OCI-LY7 (cell line): ENCODE measurements around the gene EYS. TPM values are rescaled to one million over a fixed set of nuclear protein-coding genes. Genes with fewer than 3 reads are reported as not detected.
"Not testable (repeated sequence)": the region's sequence is repeated elsewhere in the genome, so short reads cannot be mapped to it uniquely, and the experiment has no call there.

ENCODE experiments used
- BruUV-seq: library from RNA; stranded (reverse); fragments of 400-500 nt; replicated peaks from 2 replicates; lab custom pipeline; 2021; lab: Mats Ljungman, UMichigan
- CTCF ChIA-PET: fragments of 300-600 bp; sonication (Branson Sonifier 250); formaldehyde crosslinking; loops from one replicate; lab custom pipeline; 2022; ENCODE audit warnings: antibody characterized with exemption; ENCODE audit not compliant: unreplicated experiment; lab: Charles Lee
- POLR2A ChIA-PET: fragments of 300-600 bp; sonication (Branson Sonifier 250); formaldehyde crosslinking; loops from one replicate; lab custom pipeline; 2022; ENCODE audit warnings: antibody characterized with exemption; lab: Charles Lee
- DNase-seq: peaks from one replicate; pipeline ENCODE4 v3.0.0-alpha.2; 2015; ENCODE audit warnings: low spot score
- H2AFZ ChIP-seq: fragments of 200-600 bp; sonication (generic), shearing (Covaris generic); 2 replicates; pipeline ENCODE4 v1.6.1; 2014; ENCODE audit warnings: mild to moderate bottlenecking, antibody characterized with exemption, low read length, moderate library complexity
- H3K27ac ChIP-seq: fragments of 200-600 bp; sonication (generic); 2 replicates; pipeline ENCODE4 v1.5.1; 2014; ENCODE audit warnings: mixed run types, low read depth, mild to moderate bottlenecking, moderate library complexity, low read length, inconsistent platforms; ENCODE audit not compliant: poor library complexity, severe bottlenecking
- H3K36me3 ChIP-seq: fragments of 200-600 bp; sonication (generic); 2 replicates; pipeline ENCODE4 v1.6.1; 2014; ENCODE audit warnings: mild to moderate bottlenecking, antibody characterized with exemption, low read length, moderate library complexity, mixed read lengths; ENCODE audit not compliant: insufficient read depth
- H3K4me1 ChIP-seq: fragments of 200-600 bp; sonication (generic); 2 replicates; pipeline ENCODE4 v1.5.1; 2014; ENCODE audit warnings: mild to moderate bottlenecking, low read length; ENCODE audit not compliant: insufficient read depth, poor library complexity, severe bottlenecking
- H3K4me2 ChIP-seq: fragments of 200-600 bp; sonication (generic); 2 replicates; pipeline ENCODE4 v1.6.1; 2014; ENCODE audit warnings: mild to moderate bottlenecking, low read length
- H3K4me3 ChIP-seq: fragments of 200-600 bp; sonication (generic); 2 replicates; pipeline ENCODE4 v1.5.1; 2014; ENCODE audit warnings: mild to moderate bottlenecking, low read depth, low read length; ENCODE audit not compliant: poor library complexity, severe bottlenecking
- H3K79me2 ChIP-seq: fragments of 200-600 bp; sonication (generic); 2 replicates; pipeline ENCODE4 v1.6.1; 2016; ENCODE audit warnings: low read depth, mild to moderate bottlenecking, low read length, moderate library complexity, mixed read lengths; ENCODE audit not compliant: insufficient read depth
- H3K9me2 ChIP-seq: fragments of 200-600 bp; sonication (generic); 2 replicates; pipeline ENCODE4 v1.6.1; 2016; ENCODE audit warnings: mild to moderate bottlenecking, low read length, mixed read lengths; ENCODE audit not compliant: insufficient read depth
- H3K9me3 ChIP-seq: fragments of 200-600 bp; sonication (generic); 2 replicates; pipeline ENCODE4 v1.6.1; 2014; ENCODE audit warnings: mild to moderate bottlenecking, mixed run types, low read length, mixed read lengths
- H4K20me1 ChIP-seq: fragments of 200-600 bp; sonication (generic); 2 replicates; pipeline ENCODE4 v1.6.1; 2014; ENCODE audit warnings: mild to moderate bottlenecking, antibody characterized with exemption, low read length, moderate library complexity, mixed read lengths; ENCODE audit not compliant: insufficient read depth
- EZH2phosphoT487 ChIP-seq: fragments of 200-600 bp; sonication (generic); IDR thresholded peaks from 2 replicates; pipeline ENCODE4 v1.6.1; 2018; ENCODE audit warnings: low read depth, borderline replicate concordance, mild to moderate bottlenecking, mixed run types, antibody characterized with exemption, low read length, moderate library complexity, mixed read lengths
- intact Hi-C: fragments of 100-400 bp; cut with micrococcal nuclease; formaldehyde crosslinking; loops from one replicate; pipeline ENCODE4 v1.10.0; 2022; ENCODE audit not compliant: unreplicated experiment
- total RNA-seq, 2 experiments: library from RNA; depleted of rRNA in 1 of 2; stranded (reverse); fragments of >200 nt in 1 of 2; shearing (Covaris generic) in 1 of 2; gene quantifications; 2 replicates each; pipeline ENCODE4 v1.2.3, GENCODE V29; 2014 to 2022
- TF ChIP-seq, protein P1 (sequence below): fragments of 200-600 bp; sonication (generic); conservative IDR thresholded peaks from 2 replicates; pipeline ENCODE4 v1.5.1; 2014; ENCODE audit warnings: mild to moderate bottlenecking, antibody characterized with exemption, low read length, moderate library complexity, mixed read lengths

The EYS gene
- total RNA-seq, 2 experiments from 2014 or later, result not detected

DNA sequence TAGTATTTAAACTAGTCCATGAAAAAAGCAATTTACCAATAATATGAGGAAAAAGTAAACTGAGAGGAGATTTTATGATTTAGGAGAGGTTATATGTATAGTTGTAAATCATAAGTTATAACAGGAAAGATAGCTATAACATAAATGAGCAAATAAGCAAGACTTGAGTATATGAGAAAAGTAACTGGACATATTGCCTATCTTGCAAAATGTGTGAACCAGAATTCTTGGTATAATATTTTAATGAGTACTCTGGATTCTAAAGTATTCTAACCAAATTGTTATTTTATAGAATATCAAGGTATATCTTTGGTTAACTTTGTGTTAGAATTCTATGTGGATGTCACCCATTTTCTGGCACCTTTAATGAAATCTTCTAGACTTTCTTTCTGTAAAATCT lies 1946.8 kb downstream of the EYS start:
- ChIA-PET CTCF (no interaction called here), POLR2A (interaction anchor here (0.8 kb wide), 2 partner anchors 56 to 162 kb away, joined by 3 read pairs; no protein-coding TSS in a partner anchor)
- no TSS peak for BruUV-seq
- H3K9me3 ChIP-seq, result no peaks in the 10 kb centered on the region
- H3K4me2 ChIP-seq, result no peak overlapping the region
- no peaks in the 10 kb centered on the region for H3K9me2 ChIP-seq
- H2AFZ ChIP-seq, result no peak overlapping the region
- intact Hi-C loops, result no loop called here
- no peaks in the 10 kb centered on the region for H3K79me2 ChIP-seq
- H3K4me1 ChIP-seq, result no peaks in the 10 kb centered on the region
- no peaks in the 10 kb centered on the region for H3K36me3 ChIP-seq
- TF ChIP-seq, protein P1, sequence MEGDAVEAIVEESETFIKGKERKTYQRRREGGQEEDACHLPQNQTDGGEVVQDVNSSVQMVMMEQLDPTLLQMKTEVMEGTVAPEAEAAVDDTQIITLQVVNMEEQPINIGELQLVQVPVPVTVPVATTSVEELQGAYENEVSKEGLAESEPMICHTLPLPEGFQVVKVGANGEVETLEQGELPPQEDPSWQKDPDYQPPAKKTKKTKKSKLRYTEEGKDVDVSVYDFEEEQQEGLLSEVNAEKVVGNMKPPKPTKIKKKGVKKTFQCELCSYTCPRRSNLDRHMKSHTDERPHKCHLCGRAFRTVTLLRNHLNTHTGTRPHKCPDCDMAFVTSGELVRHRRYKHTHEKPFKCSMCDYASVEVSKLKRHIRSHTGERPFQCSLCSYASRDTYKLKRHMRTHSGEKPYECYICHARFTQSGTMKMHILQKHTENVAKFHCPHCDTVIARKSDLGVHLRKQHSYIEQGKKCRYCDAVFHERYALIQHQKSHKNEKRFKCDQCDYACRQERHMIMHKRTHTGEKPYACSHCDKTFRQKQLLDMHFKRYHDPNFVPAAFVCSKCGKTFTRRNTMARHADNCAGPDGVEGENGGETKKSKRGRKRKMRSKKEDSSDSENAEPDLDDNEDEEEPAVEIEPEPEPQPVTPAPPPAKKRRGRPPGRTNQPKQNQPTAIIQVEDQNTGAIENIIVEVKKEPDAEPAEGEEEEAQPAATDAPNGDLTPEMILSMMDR, result no peak
- TF ChIP-seq EZH2phosphoT487, result no peak
- no peak overlapping the region for H3K27ac ChIP-seq
- no peaks in the 10 kb centered on the region for H4K20me1 ChIP-seq
- no peak for DNase-seq
- no peak overlapping the region for H3K4me3 ChIP-seq

DNA sequence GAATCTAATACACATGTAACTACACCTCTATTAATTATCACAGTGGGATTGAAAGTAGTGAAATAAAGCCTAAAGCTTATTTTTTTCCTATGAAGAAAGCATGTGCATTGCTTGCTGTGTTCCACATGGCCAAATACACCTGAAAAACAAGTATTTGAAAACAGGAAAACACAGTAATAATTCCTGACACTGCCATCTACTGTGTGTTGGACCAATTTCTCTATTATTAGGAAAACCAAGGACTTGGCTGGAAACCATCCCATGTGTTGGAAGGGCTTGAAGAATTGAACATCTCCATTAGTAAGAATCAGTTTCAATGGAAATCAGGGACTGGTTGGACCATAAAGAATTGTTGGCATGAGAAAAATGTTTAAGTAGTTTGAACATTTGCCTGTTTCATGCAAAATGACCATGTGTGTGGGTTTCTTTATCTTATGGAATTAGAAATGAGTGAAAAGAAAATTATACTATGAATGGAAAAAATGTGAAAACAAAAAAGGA lies 1947.4 kb downstream of the EYS start:
- H3K36me3 ChIP-seq, result no peaks in the 10 kb centered on the region
- CTCF ChIA-PET, result no interaction called here
- intact Hi-C loops, result no loop called here
- TF ChIP-seq, protein P1, result no peak; the same call in 1 of the 2 replicates
- no peak for TF ChIP-seq EZH2phosphoT487
- POLR2A ChIA-PET, result interaction anchor here (0.8 to 0.9 kb wide), 3 partner anchors 9 to 162 kb away, joined by 3 read pairs; no protein-coding TSS in a partner anchor
- H3K9me2 ChIP-seq, result no peaks in the 10 kb centered on the region
- no peak overlapping the region for H3K4me2 ChIP-seq
- no peaks in the 10 kb centered on the region for H4K20me1 ChIP-seq
- no peak for DNase-seq
- no peak overlapping the region for H3K4me3 ChIP-seq
- H3K79me2 ChIP-seq, result no peaks in the 10 kb centered on the region
- no peaks in the 10 kb centered on the region for H3K9me3 ChIP-seq
- BruUV-seq, result no TSS peak
- H3K27ac ChIP-seq, result no peak overlapping the region
- H2AFZ ChIP-seq, result no peak overlapping the region
- no peaks in the 10 kb centered on the region for H3K4me1 ChIP-seq

- no TSS peak for BruUV-seq
- DNase-seq, result no peak
- H3K36me3 ChIP-seq, result no peaks in the 10 kb centered on the region
- H3K9me3 ChIP-seq, result no peaks in the 10 kb centered on the region
- no peak overlapping the region for H3K4me3 ChIP-seq
- no peaks in the 10 kb centered on the region for H3K4me1 ChIP-seq
- POLR2A ChIA-PET, result interaction anchor here (1.0 kb wide), 1 partner anchor 102 kb away, joined by 4 read pairs; no protein-coding TSS in a partner anchor
- H2AFZ ChIP-seq, result no peak overlapping the region
- no peak for TF ChIP-seq EZH2phosphoT487
- TF ChIP-seq, protein P1, result no peak
- H3K79me2 ChIP-seq, result no peaks in the 10 kb centered on the region
- no peaks in the 10 kb centered on the region; the same call in 1 of the 2 replicates for H3K9me2 ChIP-seq
- H3K4me2 ChIP-seq, result no peak overlapping the region
- CTCF ChIA-PET, result no interaction called here
- H4K20me1 ChIP-seq, result no peaks in the 10 kb centered on the region
- intact Hi-C loops, result no loop called here
- no peak overlapping the region for H3K27ac ChIP-seq
Measured at GRCh38 chr6:63757826-63758225, 1949.2 kb downstream of the EYS start.

DNA sequence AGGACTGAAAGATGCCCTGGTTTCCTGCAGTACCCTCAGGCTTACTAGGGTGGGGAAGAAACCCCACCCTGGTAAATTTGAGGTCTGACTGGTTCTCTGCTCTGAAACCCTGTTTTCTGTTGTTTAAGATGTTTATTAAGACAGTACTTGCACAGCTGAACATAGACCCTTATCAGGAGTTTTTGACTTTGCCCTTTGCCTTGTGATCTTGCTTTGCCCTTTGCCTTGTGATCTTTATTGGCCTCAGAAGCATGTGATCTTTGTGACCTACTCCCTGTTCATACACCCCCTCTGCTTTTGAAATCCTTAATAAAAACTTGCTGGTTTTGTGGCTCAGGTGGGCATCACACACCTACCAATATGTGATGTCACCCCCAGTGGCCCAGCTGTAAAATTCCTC lies 1949.8 kb downstream of the EYS start:
- intact Hi-C loops, H3K9me2 ChIP-seq, H3K4me3 ChIP-seq, H3K79me2 ChIP-seq, H3K4me1 ChIP-seq, H2AFZ ChIP-seq, POLR2A ChIA-PET, H4K20me1 ChIP-seq, H3K9me3 ChIP-seq, CTCF ChIA-PET, DNase-seq, H3K27ac ChIP-seq, H3K36me3 ChIP-seq, BruUV-seq, H3K4me2 ChIP-seq: not testable (repeated sequence)
